Measurements from ENCODE around the gene TK1.
A peak's percentile ranks its signal among the peaks of the same experiment; 100 is the strongest.
"Not testable (repeated sequence)": the region's sequence is repeated elsewhere in the genome, so short reads cannot be mapped to it uniquely, and the experiment has no call there.

The TK1 gene

DNA sequence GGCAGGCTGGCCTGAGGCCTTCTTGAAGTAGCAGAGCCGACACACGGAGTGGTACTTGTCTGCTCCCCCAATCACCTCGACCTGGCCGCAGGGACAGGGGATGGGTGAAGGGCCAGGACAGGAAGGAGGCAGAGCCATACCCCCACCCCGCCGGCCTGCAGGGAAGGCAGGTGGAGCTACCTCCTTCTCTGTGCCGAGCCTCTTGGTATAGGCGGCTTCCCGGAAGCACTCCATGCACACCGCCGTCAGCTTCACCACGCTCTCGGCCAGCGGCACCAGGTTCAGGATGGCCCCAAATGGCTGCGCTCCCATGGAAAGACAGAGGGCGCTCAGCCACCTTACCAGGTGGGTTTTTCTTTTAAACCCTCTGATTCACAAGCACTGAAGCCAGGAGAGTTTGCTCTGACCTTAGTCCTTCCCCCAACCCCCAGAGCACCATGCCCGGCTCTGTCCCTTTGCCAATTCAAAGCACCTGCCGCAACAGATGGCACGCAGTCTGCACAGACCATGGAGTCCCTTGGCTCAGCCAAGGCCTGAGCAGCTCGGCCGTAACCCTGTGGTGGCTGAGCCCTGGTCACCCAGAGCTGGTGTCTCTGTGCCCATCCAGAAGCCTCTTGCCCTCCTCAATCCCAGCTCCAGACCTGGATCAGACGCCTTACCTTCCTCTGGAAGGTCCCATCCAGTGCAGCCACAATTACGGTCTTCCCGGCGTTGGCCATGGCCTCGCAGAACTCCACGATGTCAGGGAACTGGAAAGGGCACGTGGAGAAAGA is 11.8 kb downstream of the TK1 start:
- H3K4me1 ChIP-seq, result peaks cover 7% of the 10 kb centered on the region

DNA sequence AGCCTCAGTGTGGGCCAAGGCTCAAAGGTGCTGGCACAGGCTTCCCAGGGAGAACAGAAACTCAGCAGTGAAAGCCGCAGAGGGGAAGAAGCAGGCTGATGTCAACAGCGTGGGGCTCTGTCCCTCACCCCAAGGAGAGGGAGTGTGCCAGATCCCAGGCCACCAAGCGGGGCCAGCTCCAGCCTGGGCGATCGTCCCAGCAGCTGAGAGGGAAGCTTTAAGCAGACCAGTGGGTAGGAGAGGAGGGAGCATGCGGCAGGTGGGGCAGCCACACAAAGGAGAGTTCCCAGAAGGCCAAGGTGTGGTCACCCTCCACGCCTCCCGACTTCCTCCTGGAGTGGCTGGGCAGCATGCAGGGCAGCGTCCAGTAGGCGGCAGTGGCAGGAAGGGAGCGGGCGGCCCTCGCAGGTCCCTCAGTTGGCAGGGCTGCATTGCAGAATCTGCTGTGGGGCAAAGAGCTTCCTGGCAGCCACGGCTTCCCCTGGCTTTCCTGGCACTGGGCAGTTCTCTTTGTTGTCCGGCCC is 12.4 kb downstream of the TK1 start:
- H3K27me3 ChIP-seq, result no peaks in the 10 kb centered on the region
- DNase-seq, result no peak
- H3K4me3 ChIP-seq (ENCODE audit: low read depth, low read length), result no peak overlapping the region
- peaks cover 25% of the 10 kb centered on the region for H3K36me3 ChIP-seq
- TF ChIP-seq, protein P1, sequence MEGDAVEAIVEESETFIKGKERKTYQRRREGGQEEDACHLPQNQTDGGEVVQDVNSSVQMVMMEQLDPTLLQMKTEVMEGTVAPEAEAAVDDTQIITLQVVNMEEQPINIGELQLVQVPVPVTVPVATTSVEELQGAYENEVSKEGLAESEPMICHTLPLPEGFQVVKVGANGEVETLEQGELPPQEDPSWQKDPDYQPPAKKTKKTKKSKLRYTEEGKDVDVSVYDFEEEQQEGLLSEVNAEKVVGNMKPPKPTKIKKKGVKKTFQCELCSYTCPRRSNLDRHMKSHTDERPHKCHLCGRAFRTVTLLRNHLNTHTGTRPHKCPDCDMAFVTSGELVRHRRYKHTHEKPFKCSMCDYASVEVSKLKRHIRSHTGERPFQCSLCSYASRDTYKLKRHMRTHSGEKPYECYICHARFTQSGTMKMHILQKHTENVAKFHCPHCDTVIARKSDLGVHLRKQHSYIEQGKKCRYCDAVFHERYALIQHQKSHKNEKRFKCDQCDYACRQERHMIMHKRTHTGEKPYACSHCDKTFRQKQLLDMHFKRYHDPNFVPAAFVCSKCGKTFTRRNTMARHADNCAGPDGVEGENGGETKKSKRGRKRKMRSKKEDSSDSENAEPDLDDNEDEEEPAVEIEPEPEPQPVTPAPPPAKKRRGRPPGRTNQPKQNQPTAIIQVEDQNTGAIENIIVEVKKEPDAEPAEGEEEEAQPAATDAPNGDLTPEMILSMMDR (IDR thresholded peaks at IDR 0.05; ENCODE audit: low read depth, low read length), result no peak
- peaks cover 7% of the 10 kb centered on the region for H3K4me1 ChIP-seq
- no peaks in the 10 kb centered on the region for H3K9me3 ChIP-seq

More for the DNA sequence above, 11.8 kb downstream of the TK1 start:
- TF ChIP-seq, protein P1 (IDR thresholded peaks at IDR 0.05; ENCODE audit: low read depth, low read length), result peak; percentile 17; the same call in 1 of the 2 replicates
- H3K4me3 ChIP-seq (ENCODE audit: low read depth, low read length), result no peak overlapping the region
- no peaks in the 10 kb centered on the region for H3K27me3 ChIP-seq
- H3K36me3 ChIP-seq, result peaks cover 32% of the 10 kb centered on the region
- no peak for DNase-seq
- H3K9me3 ChIP-seq, result no peaks in the 10 kb centered on the region

- Histone ChIP-seq H3K4me1 (peaks cover 7% of the 10 kb centered on the region), H3K27me3 (no peaks in the 10 kb centered on the region), H3K4me3 (ENCODE audit: low read depth, low read length) (no peak overlapping the region), H3K36me3 (peaks cover 15% of the 10 kb centered on the region), H3K9me3 (no peaks in the 10 kb centered on the region)
- no peak for DNase-seq
- TF ChIP-seq, protein P1 (IDR thresholded peaks at IDR 0.05; ENCODE audit: low read depth, low read length), result no peak
Measured at GRCh38 chr17:78173097-78173715, 13.6 kb downstream of the TK1 start.

DNA sequence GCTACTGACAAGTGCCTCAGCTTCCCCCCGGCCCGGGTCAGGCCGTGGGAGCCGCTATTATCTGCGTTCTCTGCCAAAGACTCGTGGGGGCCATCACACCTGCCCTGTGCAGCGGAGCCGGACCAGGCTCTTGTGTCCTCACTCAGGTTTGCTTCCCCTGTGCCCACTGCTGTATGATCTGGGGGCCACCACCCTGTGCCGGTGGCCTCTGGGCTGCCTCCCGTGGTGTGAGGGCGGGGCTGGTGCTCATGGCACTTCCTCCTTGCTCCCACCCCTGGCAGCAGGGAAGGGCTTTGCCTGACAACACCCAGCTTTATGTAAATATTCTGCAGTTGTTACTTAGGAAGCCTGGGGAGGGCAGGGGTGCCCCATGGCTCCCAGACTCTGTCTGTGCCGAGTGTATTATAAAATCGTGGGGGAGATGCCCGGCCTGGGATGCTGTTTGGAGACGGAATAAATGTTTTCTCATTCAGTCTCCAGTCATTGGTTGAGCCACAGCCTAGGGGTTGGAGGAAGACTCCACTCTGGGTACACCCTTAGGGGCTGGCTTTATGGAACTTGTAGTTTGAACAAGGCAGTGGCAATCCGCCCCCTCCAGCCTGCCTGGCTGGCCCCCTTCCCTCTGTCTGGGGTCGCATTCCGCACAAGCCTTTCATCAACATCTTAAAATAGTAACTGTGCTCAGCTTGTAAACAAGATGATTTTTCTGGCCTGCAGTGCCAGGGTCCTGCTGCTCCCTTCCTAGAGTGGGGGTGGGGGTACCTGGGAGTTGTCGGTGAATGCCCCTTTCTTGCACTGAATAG is 14.4 kb downstream of the TK1 start:
- no peak for DNase-seq
- H3K27me3 ChIP-seq, result no peaks in the 10 kb centered on the region
- H3K9me3 ChIP-seq, result no peaks in the 10 kb centered on the region
- peaks cover 7% of the 10 kb centered on the region for H3K4me1 ChIP-seq
- TF ChIP-seq, protein P1 (IDR thresholded peaks at IDR 0.05; ENCODE audit: low read depth, low read length), result no peak
- H3K36me3 ChIP-seq, result peaks cover 13% of the 10 kb centered on the region
- no peak overlapping the region for H3K4me3 ChIP-seq (ENCODE audit: low read depth, low read length)

DNA sequence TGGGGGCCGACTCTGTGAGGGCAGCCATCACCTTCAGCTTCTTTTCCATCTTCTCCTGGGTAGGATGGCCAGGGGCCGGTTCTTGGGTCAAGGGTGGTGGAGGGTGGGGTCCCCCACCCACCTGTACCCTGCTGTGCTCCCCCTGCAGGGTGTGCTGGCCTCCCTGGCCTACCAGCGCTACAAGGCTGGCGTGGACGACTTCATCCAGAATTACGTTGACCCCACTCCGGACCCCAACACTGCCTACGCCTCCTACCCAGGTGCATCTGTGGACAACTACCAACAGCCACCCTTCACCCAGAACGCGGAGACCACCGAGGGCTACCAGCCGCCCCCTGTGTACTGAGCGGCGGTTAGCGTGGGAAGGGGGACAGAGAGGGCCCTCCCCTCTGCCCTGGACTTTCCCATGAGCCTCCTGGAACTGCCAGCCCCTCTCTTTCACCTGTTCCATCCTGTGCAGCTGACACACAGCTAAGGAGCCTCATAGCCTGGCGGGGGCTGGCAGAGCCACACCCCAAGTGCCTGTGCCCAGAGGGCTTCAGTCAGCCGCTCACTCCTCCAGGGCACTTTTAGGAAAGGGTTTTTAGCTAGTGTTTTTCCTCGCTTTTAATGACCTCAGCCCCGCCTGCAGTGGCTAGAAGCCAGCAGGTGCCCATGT is 15.1 kb downstream of the TK1 start:
- H3K36me3 ChIP-seq, result peaks cover 13% of the 10 kb centered on the region
- H3K9me3 ChIP-seq; DNase-seq; H3K27me3 ChIP-seq; H3K4me1 ChIP-seq; H3K4me3 ChIP-seq (ENCODE audit: low read depth, low read length): not testable (repeated sequence)

All from BE2C (cell line).